ENCODE results near the gene FAM13A.
"Not testable (repeated sequence)": the region's sequence is repeated elsewhere in the genome, so short reads cannot be mapped to it uniquely, and the experiment has no call there.

Gene FAM13A

GRCh38 chr4:88927420-88927819, 129.6 kb downstream of the FAM13A start:
- TF ChIP-seq CTCF (IDR thresholded peaks at IDR 0.05; ENCODE audit: insufficient read depth, low read length, poor library complexity, severe bottlenecking) = no peak
- H3K36me3 ChIP-seq (ENCODE audit: control insufficient read depth, insufficient read depth, low read length) = no peaks in the 10 kb centered on the region
- H3K4me3 ChIP-seq (replicated peaks; ENCODE audit: low read depth, low read length) = no peak overlapping the region
- no peaks in the 10 kb centered on the region for H3K27me3 ChIP-seq (replicated peaks; ENCODE audit: control insufficient read depth, insufficient read depth, low read length)
- DNase-seq (ENCODE audit: extremely low read depth, insufficient read length) = no peak

GRCh38 chr4:88919056-88919455, 137.9 kb downstream of the FAM13A start:
- Histone ChIP-seq H3K36me3 (ENCODE audit: control insufficient read depth, insufficient read depth, low read length) (no peaks in the 10 kb centered on the region), H3K27me3 (replicated peaks; ENCODE audit: control insufficient read depth, insufficient read depth, low read length) (no peaks in the 10 kb centered on the region), H3K4me3 (replicated peaks; ENCODE audit: low read depth, low read length) (no peak overlapping the region)
- no peak for DNase-seq (ENCODE audit: extremely low read depth, insufficient read length)
- TF ChIP-seq CTCF (IDR thresholded peaks at IDR 0.05; ENCODE audit: insufficient read depth, low read length, poor library complexity, severe bottlenecking) = no peak

GRCh38 chr4:88913181-88913580, 143.8 kb downstream of the FAM13A start:
- not testable (repeated sequence) for H3K36me3 ChIP-seq (ENCODE audit: control insufficient read depth, insufficient read depth, low read length); H3K4me3 ChIP-seq (replicated peaks; ENCODE audit: low read depth, low read length); H3K27me3 ChIP-seq (replicated peaks; ENCODE audit: control insufficient read depth, insufficient read depth, low read length); DNase-seq (ENCODE audit: extremely low read depth, insufficient read length)

- TF ChIP-seq CTCF (IDR thresholded peaks at IDR 0.05; ENCODE audit: insufficient read depth, low read length, poor library complexity, severe bottlenecking) = no peak
- Histone ChIP-seq H3K36me3 (ENCODE audit: control insufficient read depth, insufficient read depth, low read length) (no peaks in the 10 kb centered on the region), H3K4me3 (replicated peaks; ENCODE audit: low read depth, low read length) (no peak overlapping the region), H3K27me3 (replicated peaks; ENCODE audit: control insufficient read depth, insufficient read depth, low read length) (no peaks in the 10 kb centered on the region)
- DNase-seq (ENCODE audit: extremely low read depth, insufficient read length) = no peak
Observed at GRCh38 chr4:88911246-88912212, 145.5 kb downstream of the FAM13A start.

GRCh38 chr4:88910101-88910500, 146.9 kb downstream of the FAM13A start:
- no peaks in the 10 kb centered on the region for H3K27me3 ChIP-seq (replicated peaks; ENCODE audit: control insufficient read depth, insufficient read depth, low read length)
- no peak for TF ChIP-seq CTCF (IDR thresholded peaks at IDR 0.05; ENCODE audit: insufficient read depth, low read length, poor library complexity, severe bottlenecking)
- H3K36me3 ChIP-seq (ENCODE audit: control insufficient read depth, insufficient read depth, low read length) = no peaks in the 10 kb centered on the region
- no peak for DNase-seq (ENCODE audit: extremely low read depth, insufficient read length)
- H3K4me3 ChIP-seq (replicated peaks; ENCODE audit: low read depth, low read length) = no peak overlapping the region

GRCh38 chr4:88908521-88908920, 148.5 kb downstream of the FAM13A start:
- no peak for DNase-seq (ENCODE audit: extremely low read depth, insufficient read length)
- Histone ChIP-seq H3K36me3 (ENCODE audit: control insufficient read depth, insufficient read depth, low read length) (no peaks in the 10 kb centered on the region), H3K27me3 (replicated peaks; ENCODE audit: control insufficient read depth, insufficient read depth, low read length) (no peaks in the 10 kb centered on the region), H3K4me3 (replicated peaks; ENCODE audit: low read depth, low read length) (no peak overlapping the region)
- no peak for TF ChIP-seq CTCF (IDR thresholded peaks at IDR 0.05; ENCODE audit: insufficient read depth, low read length, poor library complexity, severe bottlenecking)

All from GM06990 (cell line).